Activated T-cell treated with anti-CD3 and anti-CD28 coated beads, Interleukin-2, amount 50 U/mL, for 48 hours (primary cell): ENCODE results near the gene EGFLAM.

Experiments used
- DNase-seq, 2 experiments: peaks; one replicate each; pipeline ENCODE4 v3.0.0-alpha.2; 2020

EGFLAM gene

GRCh38 chr5:38479315-38479904, 221.1 kb downstream of the EGFLAM start:
- no peak for DNase-seq

DNA sequence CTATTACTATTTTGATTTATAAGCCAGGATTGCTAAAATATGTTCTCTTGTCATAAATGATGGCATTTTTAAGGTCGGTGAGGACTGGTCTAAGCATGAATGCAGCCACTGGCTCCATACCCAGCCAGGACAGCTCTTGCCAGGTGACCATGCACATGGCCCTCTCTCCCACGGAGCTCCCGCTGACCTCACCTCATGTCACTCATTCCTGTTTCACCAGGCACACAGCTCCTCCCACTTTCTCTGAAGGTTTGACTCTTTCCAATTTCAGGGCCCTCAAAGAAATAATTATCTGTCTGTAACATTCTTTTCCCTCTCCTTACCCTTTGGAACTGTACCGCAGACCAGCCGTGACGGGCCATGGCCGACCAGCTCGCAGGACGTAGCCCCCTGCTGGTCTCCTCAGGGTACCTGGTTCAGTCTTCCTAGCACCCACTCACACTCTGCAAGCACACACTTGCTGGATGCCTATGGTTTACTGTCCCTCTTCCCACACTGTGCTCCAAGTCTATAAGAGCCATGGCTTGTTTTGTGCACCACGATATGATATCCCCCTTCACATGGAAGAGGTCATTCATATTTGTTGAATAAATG, 225.5 kb downstream of the EGFLAM start:
- DNase-seq, result no peak

DNA sequence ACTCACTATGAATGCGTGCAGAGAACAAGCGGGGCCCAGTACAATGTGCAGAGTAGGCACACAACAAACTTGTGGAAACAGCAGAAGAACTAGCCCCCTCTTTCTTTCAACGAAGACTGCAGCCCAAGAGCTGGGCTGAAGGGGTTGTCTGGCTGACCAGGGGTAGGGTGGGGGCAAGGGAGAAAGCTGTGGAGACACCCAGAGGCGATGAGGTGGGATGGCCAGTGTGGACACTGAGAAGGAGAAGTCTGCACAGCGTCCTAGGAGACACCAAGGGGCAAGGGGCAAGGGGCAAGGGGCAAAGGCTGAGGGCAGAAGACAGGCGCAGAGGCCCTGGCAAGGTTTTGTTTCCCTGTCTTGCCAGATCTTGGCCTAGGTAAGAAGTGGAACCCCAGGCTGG, 235.8 kb downstream of the EGFLAM start:
- DNase-seq, result no peak

DNA sequence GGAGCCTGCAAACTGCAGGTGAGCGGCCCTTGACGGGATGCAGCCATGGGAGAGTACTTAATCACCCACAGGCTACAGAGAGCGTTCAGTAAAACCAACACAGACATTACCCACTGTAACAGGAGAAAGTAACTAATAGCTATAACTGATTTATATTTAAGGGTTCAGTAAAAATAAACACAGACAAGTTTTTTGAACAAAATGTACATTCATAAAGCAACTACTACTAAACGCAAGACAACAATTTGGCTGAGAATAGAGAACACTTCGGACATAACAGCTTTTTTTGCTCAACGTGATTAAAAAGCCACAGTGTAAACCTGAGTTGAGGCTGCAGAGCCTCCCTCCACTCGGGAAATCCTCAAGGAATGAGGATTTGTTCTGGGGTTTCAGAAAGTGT, 236.4 kb downstream of the EGFLAM start:
- DNase-seq, result no peak

DNA sequence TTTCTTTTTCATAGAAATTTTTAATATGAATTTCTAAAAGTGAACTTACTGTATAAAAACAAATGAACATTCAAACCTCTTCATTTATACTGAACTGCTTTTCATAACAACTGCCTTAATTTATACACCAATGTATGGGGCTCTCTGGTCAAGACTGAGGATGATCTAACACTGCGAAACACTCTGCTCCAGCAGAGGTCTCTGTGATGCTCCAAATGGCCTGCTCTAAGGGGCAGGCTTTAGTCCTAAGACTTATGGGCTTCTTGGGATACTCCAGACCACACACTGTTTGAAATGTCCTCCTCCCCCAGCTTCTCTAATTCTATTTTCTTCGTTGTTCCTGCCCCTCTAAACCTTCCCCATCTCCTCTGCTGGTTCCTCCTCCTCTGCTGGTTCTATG, 239.6 kb downstream of the EGFLAM start:
- no peak for DNase-seq

- no peak for DNase-seq
Measured at GRCh38 chr5:38500573-38501260, 242.4 kb downstream of the EGFLAM start.

GRCh38 chr5:38506302-38506701, 247.9 kb downstream of the EGFLAM start:
- no peak for DNase-seq

DNA sequence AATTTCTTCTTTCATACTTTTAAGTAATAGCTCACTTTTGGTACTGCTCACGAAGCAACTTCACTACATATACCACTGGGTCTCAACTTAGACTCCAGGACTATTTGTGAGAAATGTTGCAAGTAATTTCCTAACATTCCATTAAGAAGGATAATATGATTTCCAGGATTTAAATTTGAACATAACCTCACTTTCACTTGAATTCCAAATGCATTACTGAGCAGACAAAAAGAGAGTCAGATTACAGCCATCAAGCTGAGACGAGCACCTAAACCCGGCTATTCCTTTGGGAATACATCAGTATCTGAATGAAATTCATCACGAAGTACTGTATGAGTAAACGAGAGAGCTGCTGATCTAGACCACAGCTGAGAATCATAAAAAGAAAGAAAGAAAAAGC, 250.8 kb downstream of the EGFLAM start:
- no peak for DNase-seq
